ENCODE results near the gene CNKSR2. TPM values are rescaled to one million over a fixed set of nuclear protein-coding genes. Genes with fewer than 3 reads are reported as not detected.

Gene CNKSR2
- total and polyA plus RNA-seq, 2 of the 13 experiments (the other 11 are each of a cell fraction or from before 2014, with no cell fraction given) = not detected

DNA sequence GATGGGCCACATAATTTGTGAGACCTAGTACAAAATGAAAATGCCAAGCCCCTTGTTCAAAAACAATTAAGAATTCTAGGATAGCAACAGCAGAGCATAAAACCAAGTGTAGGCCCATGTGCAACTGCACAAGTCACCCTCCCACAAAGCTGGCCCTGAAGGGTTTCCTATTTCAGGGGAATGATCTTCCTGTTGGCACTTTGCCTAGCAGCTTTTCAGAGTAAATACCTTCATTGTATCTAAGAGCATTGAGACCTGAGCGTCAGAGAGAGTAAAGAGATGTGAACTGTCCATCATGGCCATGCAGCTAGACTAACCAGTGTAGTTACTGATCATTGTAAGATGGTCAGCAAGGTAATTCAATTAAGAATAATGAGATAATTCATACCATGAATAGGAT, 113.6 kb downstream of the CNKSR2 start (continued):
- TF ChIP-seq, protein P1, sequence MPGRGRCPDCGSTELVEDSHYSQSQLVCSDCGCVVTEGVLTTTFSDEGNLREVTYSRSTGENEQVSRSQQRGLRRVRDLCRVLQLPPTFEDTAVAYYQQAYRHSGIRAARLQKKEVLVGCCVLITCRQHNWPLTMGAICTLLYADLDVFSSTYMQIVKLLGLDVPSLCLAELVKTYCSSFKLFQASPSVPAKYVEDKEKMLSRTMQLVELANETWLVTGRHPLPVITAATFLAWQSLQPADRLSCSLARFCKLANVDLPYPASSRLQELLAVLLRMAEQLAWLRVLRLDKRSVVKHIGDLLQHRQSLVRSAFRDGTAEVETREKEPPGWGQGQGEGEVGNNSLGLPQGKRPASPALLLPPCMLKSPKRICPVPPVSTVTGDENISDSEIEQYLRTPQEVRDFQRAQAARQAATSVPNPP (CRISPR knock-in tag; IDR thresholded peaks at IDR 0.05) = no peak
- TF ChIP-seq SP2 (CRISPR knock-in tag; IDR thresholded peaks at IDR 0.05) = no peak
- no peak for TF ChIP-seq GZF1 (CRISPR knock-in tag; IDR thresholded peaks at IDR 0.05)
- TF ChIP-seq, protein P2, sequence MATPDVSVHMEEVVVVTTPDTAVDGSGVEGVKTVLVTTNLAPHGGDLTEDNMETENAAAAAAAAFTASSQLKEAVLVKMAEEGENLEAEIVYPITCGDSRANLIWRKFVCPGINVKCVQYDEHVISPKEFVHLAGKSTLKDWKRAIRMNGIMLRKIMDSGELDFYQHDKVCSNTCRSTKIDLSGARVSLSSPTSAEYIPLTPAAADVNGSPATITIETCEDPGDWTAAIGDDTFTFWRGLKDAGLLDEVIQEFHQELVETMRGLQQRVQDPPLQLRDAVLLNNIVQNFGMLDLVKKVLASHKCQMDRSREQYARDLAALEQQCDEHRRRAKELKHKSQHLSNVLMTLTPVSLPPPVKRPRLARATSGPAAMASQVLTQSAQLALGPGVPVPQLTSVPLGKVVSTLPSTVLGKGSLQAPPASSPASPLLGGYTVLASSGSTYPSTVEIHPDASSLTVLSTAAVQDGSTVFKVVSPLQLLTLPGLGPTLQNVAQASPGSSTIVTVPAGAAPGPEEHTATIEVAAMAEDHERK (CRISPR knock-in tag; IDR thresholded peaks at IDR 0.05; ENCODE audit: low read depth) = no peak
- no peak for TF ChIP-seq MED1 (CRISPR knock-in tag; IDR thresholded peaks at IDR 0.05)
- TF ChIP-seq EED (CRISPR knock-in tag; IDR thresholded peaks at IDR 0.05) = no peak

GRCh38 chrX:21490341-21490740, 116.1 kb downstream of the CNKSR2 start:
- Histone ChIP-seq H3K36me3 (replicated peaks in 1 of 2; ENCODE audit: control insufficient read depth in 1 of 2, insufficient read depth in 2 of 2, low read length in 2 of 2) (no peaks in the 10 kb centered on the region), H3K9ac (ENCODE audit: insufficient read depth, low read depth, low read length) (no peak overlapping the region), H3K9me3 (ENCODE audit: low read length) (no peaks in the 10 kb centered on the region), H2AFZ (ENCODE audit: low read length) (no peak overlapping the region), H3K4me3 (replicated peaks in 1 of 3; ENCODE audit: insufficient read depth in 1 of 3, low read depth in 2 of 3, low read length in 3 of 3) (no peak overlapping the region), H4K20me1 (ENCODE audit: insufficient read depth, low read length) (no peaks in the 10 kb centered on the region), H3K79me2 (ENCODE audit: insufficient read depth, low read length) (no peaks in the 10 kb centered on the region), H3K27ac (ENCODE audit: extremely low read length, insufficient read depth, low read length) (no peak overlapping the region), H3K4me1 (ENCODE audit: insufficient read depth, low read length) (no peaks in the 10 kb centered on the region), H3K27me3 (ENCODE audit: control insufficient read depth in 1 of 2, insufficient read depth in 2 of 2, low read length in 2 of 2) (no peaks in the 10 kb centered on the region), H3K4me2 (ENCODE audit: low read depth, low read length) (no peak overlapping the region)
- ChIA-PET CTCF (ENCODE audit: low intra/inter-chr PET ratio, low total read pairs) (no interaction called here), POLR2A (no interaction called here)
- TF ChIP-seq AHR (CRISPR knock-in tag; IDR thresholded peaks at IDR 0.05) (no peak), PRPF4 (IDR thresholded peaks at IDR 0.05; ENCODE audit: low read depth, low read length, poor library complexity, severe bottlenecking) (no peak), NFATC3 (CRISPR knock-in tag; IDR thresholded peaks at IDR 0.05) (no peak), ZFP41 (CRISPR knock-in tag; IDR thresholded peaks at IDR 0.05; ENCODE audit: borderline replicate concordance) (no peak), POLR2G (IDR thresholded peaks at IDR 0.05; ENCODE audit: low read depth, low read length) (no peak), RBM22 (optimal IDR thresholded peaks at IDR 0.05; ENCODE audit: low read length) (no peak), ZNF674 (CRISPR knock-in tag; IDR thresholded peaks at IDR 0.05; ENCODE audit: low read depth) (no peak), ZNF160 (CRISPR knock-in tag; IDR thresholded peaks at IDR 0.05) (no peak), MLXIP (CRISPR knock-in tag; IDR thresholded peaks at IDR 0.05; ENCODE audit: borderline replicate concordance) (no peak), ZMAT3 (CRISPR knock-in tag; conservative IDR thresholded peaks at IDR 0.05) (no peak)
- TF ChIP-seq, protein P3, sequence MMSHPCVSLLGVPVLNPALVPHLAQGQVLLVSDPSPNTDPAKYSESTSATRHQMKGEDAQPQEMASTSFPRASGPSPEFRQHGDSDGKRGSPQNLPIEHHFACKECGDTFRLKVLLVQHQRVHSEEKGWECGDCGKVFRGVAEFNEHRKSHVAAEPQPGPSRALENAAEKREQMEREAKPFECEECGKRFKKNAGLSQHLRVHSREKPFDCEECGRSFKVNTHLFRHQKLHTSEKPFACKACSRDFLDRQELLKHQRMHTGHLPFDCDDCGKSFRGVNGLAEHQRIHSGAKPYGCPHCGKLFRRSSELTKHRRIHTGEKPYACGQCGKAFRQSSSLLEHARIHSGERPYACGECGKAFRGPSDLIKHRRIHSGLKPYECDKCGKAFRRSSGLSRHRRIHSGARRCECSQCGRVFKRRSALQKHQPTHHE (CRISPR knock-in tag; IDR thresholded peaks at IDR 0.05; ENCODE audit: borderline replicate concordance) = no peak
- DNase-seq (ENCODE audit: low spot score) (no peak), FAIRE-seq (no peak), ATAC-seq (no peak)
- no TSS peak for BruUV-seq (replicated peaks)
- in situ Hi-C loops (cut with HindIII; ENCODE audit: extremely low pct_ligation_motif_present, low pct_unique_long_range_greater_than_20kb) = loop anchor here (25.0 kb wide), 1 partner anchor 953 kb away; no protein-coding TSS in a partner anchor
- intact Hi-C loops (cut with micrococcal nuclease; ENCODE audit: unreplicated experiment) = no loop called here
- WGBS (ENCODE audit: low lambda C conversion rate) = 7% methylated on average over 4 of the region's 4 CpGs

Measured in HepG2 (cell line).